ENCODE results near the gene CNDP2.

Gene CNDP2

GRCh38 chr18:74488354-74488753 is 7.8 kb upstream of the CNDP2 start:
- DNase-seq (ENCODE audit: low read depth, low spot score) = no peak
- H3K4me1 ChIP-seq (ENCODE audit: control insufficient read depth, insufficient read depth, low read length) = no peaks in the 10 kb centered on the region
- H3K9me3 ChIP-seq (ENCODE audit: control insufficient read depth, insufficient read depth, low read length) = no peaks in the 10 kb centered on the region
- no peak overlapping the region for H3K4me3 ChIP-seq (ENCODE audit: low read length)
- no peaks in the 10 kb centered on the region for H3K36me3 ChIP-seq (ENCODE audit: control insufficient read depth, insufficient read depth, low read length)
- no peak overlapping the region for H3K27ac ChIP-seq (ENCODE audit: low read length)
- no peaks in the 10 kb centered on the region for H3K27me3 ChIP-seq (ENCODE audit: control insufficient read depth, insufficient read depth, low read length)
- WGBS (ENCODE audit: insufficient coverage, insufficient read length) = no CpG with 5 or more reads among the region's 8 CpGs

- WGBS (ENCODE audit: insufficient coverage, insufficient read length) = no CpG with 5 or more reads among the region's 8 CpGs
- Histone ChIP-seq H3K27ac (ENCODE audit: low read length) (no peak overlapping the region), H3K9me3 (ENCODE audit: control insufficient read depth, insufficient read depth, low read length) (no peaks in the 10 kb centered on the region), H3K27me3 (ENCODE audit: control insufficient read depth, insufficient read depth, low read length) (no peaks in the 10 kb centered on the region), H3K4me3 (ENCODE audit: low read length) (no peak overlapping the region), H3K36me3 (ENCODE audit: control insufficient read depth, insufficient read depth, low read length) (no peaks in the 10 kb centered on the region), H3K4me1 (ENCODE audit: control insufficient read depth, insufficient read depth, low read length) (no peaks in the 10 kb centered on the region)
- no peak for DNase-seq (ENCODE audit: low read depth, low spot score)
These were observed 7.3 kb upstream of the CNDP2 start for GRCh38 chr18:74488864-74489263.

DNA sequence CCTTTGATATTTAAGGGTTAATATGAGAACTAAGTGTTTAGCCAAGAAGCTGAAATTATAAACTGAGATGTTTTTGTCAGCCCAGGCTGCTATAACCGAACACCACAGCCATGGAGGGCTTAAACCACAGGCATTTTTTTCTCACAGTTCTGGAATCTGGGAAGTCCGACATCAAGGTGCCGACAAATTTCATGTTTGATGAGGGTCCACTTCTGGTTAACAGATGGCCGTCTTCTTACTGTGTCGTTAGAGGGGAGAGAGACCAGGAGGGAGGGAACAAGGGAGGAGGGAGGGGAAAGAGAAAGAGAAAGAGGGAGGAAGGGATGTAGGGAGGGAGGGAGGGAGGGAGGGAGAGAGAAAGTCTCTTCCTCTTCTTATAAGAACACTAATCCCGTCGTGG is 6.5 kb upstream of the CNDP2 start:
- no peak for DNase-seq (ENCODE audit: low read depth, low spot score)
- H3K4me1 ChIP-seq (ENCODE audit: control insufficient read depth, insufficient read depth, low read length) = no peaks in the 10 kb centered on the region
- no peaks in the 10 kb centered on the region for H3K36me3 ChIP-seq (ENCODE audit: control insufficient read depth, insufficient read depth, low read length)
- H3K27me3 ChIP-seq (ENCODE audit: control insufficient read depth, insufficient read depth, low read length) = no peaks in the 10 kb centered on the region
- no peaks in the 10 kb centered on the region for H3K9me3 ChIP-seq (ENCODE audit: control insufficient read depth, insufficient read depth, low read length)
- no CpG with 5 or more reads among the region's 7 CpGs for WGBS (ENCODE audit: insufficient coverage, insufficient read length)
- H3K4me3 ChIP-seq (ENCODE audit: low read length) = no peak overlapping the region
- H3K27ac ChIP-seq (ENCODE audit: low read length) = no peak overlapping the region

- Histone ChIP-seq H3K36me3 (ENCODE audit: control insufficient read depth, insufficient read depth, low read length) (no peaks in the 10 kb centered on the region), H3K27ac (ENCODE audit: low read length) (no peak overlapping the region), H3K4me3 (ENCODE audit: low read length) (no peak overlapping the region), H3K4me1 (ENCODE audit: control insufficient read depth, insufficient read depth, low read length) (no peaks in the 10 kb centered on the region), H3K27me3 (ENCODE audit: control insufficient read depth, insufficient read depth, low read length) (no peaks in the 10 kb centered on the region), H3K9me3 (ENCODE audit: control insufficient read depth, insufficient read depth, low read length) (no peaks in the 10 kb centered on the region)
- WGBS (ENCODE audit: insufficient coverage, insufficient read length) = no CpG with 5 or more reads among the region's 3 CpGs
- no peak for DNase-seq (ENCODE audit: low read depth, low spot score)
These were observed 3.9 kb upstream of the CNDP2 start for GRCh38 chr18:74492259-74492658.

GRCh38 chr18:74493689-74494088 is 2.5 kb upstream of the CNDP2 start:
- no peak overlapping the region for H3K27ac ChIP-seq (ENCODE audit: low read length)
- no peak for DNase-seq (ENCODE audit: low read depth, low spot score)
- no peaks in the 10 kb centered on the region for H3K9me3 ChIP-seq (ENCODE audit: control insufficient read depth, insufficient read depth, low read length)
- H3K4me1 ChIP-seq (ENCODE audit: control insufficient read depth, insufficient read depth, low read length) = no peaks in the 10 kb centered on the region
- WGBS (ENCODE audit: insufficient coverage, insufficient read length) = no CpG with 5 or more reads among the region's 1 CpG
- no peaks in the 10 kb centered on the region for H3K36me3 ChIP-seq (ENCODE audit: control insufficient read depth, insufficient read depth, low read length)
- no peak overlapping the region for H3K4me3 ChIP-seq (ENCODE audit: low read length)
- no peaks in the 10 kb centered on the region for H3K27me3 ChIP-seq (ENCODE audit: control insufficient read depth, insufficient read depth, low read length)

GRCh38 chr18:74494514-74494913 is 1.6 kb upstream of the CNDP2 start:
- no CpG with 5 or more reads among the region's 1 CpG for WGBS (ENCODE audit: insufficient coverage, insufficient read length)

DNA sequence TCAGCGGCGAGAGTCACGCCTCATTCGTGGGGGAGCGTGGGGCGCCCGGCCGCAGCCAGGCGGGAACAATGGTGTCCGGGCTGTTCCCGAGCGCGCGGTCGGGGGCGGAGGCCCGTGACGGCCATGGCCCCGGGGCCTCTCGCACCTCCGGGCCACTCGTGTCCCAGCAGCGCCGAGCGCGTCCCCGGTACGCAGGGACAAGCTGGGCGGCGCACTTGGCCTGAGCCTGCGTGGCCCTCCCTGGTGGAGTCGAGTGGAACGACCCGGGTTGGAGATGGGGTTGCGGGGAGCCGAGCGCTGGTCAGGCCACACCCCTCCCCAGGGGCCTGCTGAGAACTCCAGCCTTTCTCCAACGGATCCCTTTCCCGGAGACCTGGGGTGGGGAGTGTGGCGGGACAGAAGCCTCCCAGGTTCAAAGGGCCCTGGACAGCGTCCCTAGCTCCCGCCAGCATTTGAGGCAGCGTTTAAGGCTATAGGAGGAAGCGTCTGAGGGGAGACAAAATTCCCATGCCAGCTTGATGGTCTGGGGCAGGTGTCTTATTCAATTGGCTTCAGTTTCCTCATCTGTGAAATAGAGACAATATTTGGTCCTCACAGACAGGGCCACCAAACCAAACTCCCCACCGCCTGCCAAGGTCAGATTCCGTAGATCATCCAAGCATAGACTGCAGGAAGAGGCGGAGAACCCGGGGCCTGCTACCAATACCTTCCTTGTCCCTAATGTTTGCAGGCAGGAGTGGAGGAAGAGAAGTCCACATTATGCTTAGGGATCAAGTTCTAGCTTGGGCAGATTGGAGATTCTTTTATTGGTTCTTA is 553 bp downstream of the CNDP2 start:
- peak overlapping the region; percentile 96 for H3K4me3 ChIP-seq (ENCODE audit: low read length)
- H3K36me3 ChIP-seq (ENCODE audit: control insufficient read depth, insufficient read depth, low read length) = peaks cover 4% of the 10 kb centered on the region; the same call in 1 of the 2 replicates
- no peaks in the 10 kb centered on the region for H3K27me3 ChIP-seq (ENCODE audit: control insufficient read depth, insufficient read depth, low read length)
- no peaks in the 10 kb centered on the region for H3K9me3 ChIP-seq (ENCODE audit: control insufficient read depth, insufficient read depth, low read length)
- no CpG with 5 or more reads among the region's 48 CpGs for WGBS (ENCODE audit: insufficient coverage, insufficient read length)
- H3K27ac ChIP-seq (ENCODE audit: low read length) = no peak overlapping the region
- H3K4me1 ChIP-seq (ENCODE audit: control insufficient read depth, insufficient read depth, low read length) = no peaks in the 10 kb centered on the region; the same call in 1 of the 2 replicates
- no peak for DNase-seq (ENCODE audit: low read depth, low spot score)

More at GRCh38 chr18:74494514-74494913, 1.6 kb upstream of the CNDP2 start:
- no peaks in the 10 kb centered on the region for H3K9me3 ChIP-seq (ENCODE audit: control insufficient read depth, insufficient read depth, low read length)
- H3K36me3 ChIP-seq (ENCODE audit: control insufficient read depth, insufficient read depth, low read length) = no peaks in the 10 kb centered on the region
- no peaks in the 10 kb centered on the region for H3K27me3 ChIP-seq (ENCODE audit: control insufficient read depth, insufficient read depth, low read length)
- H3K4me3 ChIP-seq (ENCODE audit: low read length) = no peak overlapping the region
- DNase-seq (ENCODE audit: low read depth, low spot score) = no peak
- no peak overlapping the region for H3K27ac ChIP-seq (ENCODE audit: low read length)
- no peaks in the 10 kb centered on the region; the same call in 1 of the 2 replicates for H3K4me1 ChIP-seq (ENCODE audit: control insufficient read depth, insufficient read depth, low read length)

DNA sequence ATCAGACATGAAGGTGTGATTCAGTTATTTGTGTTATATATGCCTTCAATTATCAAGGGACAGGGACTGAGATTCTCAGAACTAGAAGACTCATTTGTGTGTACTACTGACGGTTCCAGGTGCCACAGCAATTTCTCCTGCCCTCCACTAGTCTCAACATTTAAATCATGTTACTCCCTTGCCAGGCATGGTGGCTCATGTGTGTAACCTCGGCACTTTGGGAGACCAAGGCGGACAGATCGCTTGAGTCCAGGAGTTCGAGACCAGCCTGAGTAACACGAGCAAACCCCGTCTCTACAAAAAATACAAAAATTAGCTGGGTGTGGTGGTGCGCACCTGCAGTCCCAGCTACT is 1.1 kb downstream of the CNDP2 start:
- WGBS (ENCODE audit: insufficient coverage, insufficient read length) = no CpG with 5 or more reads among the region's 8 CpGs
- peaks cover 4% of the 10 kb centered on the region; the same call in 1 of the 2 replicates for H3K36me3 ChIP-seq (ENCODE audit: control insufficient read depth, insufficient read depth, low read length)
- DNase-seq (ENCODE audit: low read depth, low spot score) = no peak
- H3K9me3 ChIP-seq (ENCODE audit: control insufficient read depth, insufficient read depth, low read length) = no peaks in the 10 kb centered on the region
- H3K4me1 ChIP-seq (ENCODE audit: control insufficient read depth, insufficient read depth, low read length) = no peaks in the 10 kb centered on the region; the same call in 1 of the 2 replicates
- no peak overlapping the region for H3K27ac ChIP-seq (ENCODE audit: low read length)
- H3K27me3 ChIP-seq (ENCODE audit: control insufficient read depth, insufficient read depth, low read length) = no peaks in the 10 kb centered on the region
- peak overlapping the region; percentile 96; the same call in 1 of the 2 replicates for H3K4me3 ChIP-seq (ENCODE audit: low read length)

DNA sequence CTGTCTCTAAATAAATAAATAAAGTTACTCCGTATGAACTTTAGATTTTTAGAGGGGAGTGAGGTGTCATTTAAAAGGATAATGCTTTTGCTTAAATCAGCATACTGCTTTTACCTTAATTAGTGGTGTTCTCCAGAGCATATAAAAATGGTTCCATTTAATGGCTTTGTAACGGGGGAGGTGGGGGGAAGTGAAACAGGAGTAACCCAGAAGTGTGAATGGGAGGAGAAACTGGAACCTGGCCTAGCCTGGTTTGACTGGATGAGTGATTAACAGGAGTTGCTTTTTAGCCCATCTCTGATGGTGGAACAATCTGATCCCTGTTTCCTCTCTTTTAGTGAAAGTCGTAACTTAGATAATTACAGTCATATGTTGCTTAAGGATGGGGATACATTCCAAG is 1.6 kb downstream of the CNDP2 start:
- no peaks in the 10 kb centered on the region for H3K27me3 ChIP-seq (ENCODE audit: control insufficient read depth, insufficient read depth, low read length)
- WGBS (ENCODE audit: insufficient coverage, insufficient read length) = no CpG with 5 or more reads among the region's 3 CpGs
- DNase-seq (ENCODE audit: low read depth, low spot score) = no peak
- H3K4me1 ChIP-seq (ENCODE audit: control insufficient read depth, insufficient read depth, low read length) = no peaks in the 10 kb centered on the region; the same call in 1 of the 2 replicates
- H3K36me3 ChIP-seq (ENCODE audit: control insufficient read depth, insufficient read depth, low read length) = peaks cover 4% of the 10 kb centered on the region; the same call in 1 of the 2 replicates
- no peaks in the 10 kb centered on the region for H3K9me3 ChIP-seq (ENCODE audit: control insufficient read depth, insufficient read depth, low read length)
- H3K4me3 ChIP-seq (ENCODE audit: low read length) = no peak overlapping the region
- H3K27ac ChIP-seq (ENCODE audit: low read length) = no peak overlapping the region

DNA sequence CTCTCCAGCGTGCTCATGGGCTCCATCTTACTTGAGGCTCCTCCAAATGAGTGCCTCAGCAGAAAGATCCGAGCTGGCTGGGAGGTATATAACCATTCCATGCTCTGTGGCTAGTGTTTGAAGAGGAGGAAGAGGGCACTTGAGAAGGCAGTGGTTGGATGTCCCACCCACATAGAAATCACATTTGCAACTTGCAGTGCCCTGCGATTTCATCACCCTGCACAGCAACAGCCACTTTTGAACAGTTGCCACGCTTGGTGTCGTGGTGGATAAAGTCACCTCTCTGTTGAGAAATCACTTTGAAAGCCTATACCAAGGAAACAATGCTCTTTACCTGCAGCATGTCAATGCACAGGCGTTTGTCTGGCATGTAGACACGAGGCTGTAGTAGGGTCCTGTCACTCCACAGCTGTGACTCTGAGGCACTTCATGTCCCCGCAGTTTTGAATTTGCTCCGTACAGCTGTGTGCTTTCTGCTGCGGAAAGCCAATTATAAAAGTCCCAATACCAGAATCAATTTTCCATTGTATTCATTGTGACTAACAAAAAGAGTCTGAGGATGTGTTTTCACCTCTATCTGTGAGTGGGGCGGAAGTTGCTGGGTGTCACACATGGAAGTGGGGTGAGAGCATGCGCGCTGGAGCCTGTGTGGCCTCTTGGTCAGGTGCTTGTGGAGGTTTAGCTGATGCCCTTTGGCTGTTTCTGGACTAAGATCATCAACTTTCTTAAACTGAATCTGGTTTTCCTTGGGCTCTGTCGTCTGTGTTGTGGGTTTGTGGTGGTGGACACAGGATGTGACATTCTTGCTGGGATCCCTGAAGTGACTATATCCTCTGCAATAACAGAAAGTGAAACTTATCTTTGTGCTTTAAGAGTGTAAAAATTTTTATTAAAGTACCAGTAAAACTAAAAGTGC is 2.8 kb downstream of the CNDP2 start:
- Histone ChIP-seq H3K9me3 (ENCODE audit: control insufficient read depth, insufficient read depth, low read length) (no peaks in the 10 kb centered on the region), H3K27ac (ENCODE audit: low read length) (no peak overlapping the region), H3K4me3 (ENCODE audit: low read length) (no peak overlapping the region), H3K36me3 (ENCODE audit: control insufficient read depth, insufficient read depth, low read length) (peaks cover 7% of the 10 kb centered on the region; the same call in 1 of the 2 replicates), H3K4me1 (ENCODE audit: control insufficient read depth, insufficient read depth, low read length) (no peaks in the 10 kb centered on the region; the same call in 1 of the 2 replicates), H3K27me3 (ENCODE audit: control insufficient read depth, insufficient read depth, low read length) (no peaks in the 10 kb centered on the region)
- no CpG with 5 or more reads among the region's 14 CpGs for WGBS (ENCODE audit: insufficient coverage, insufficient read length)
- DNase-seq (ENCODE audit: low read depth, low spot score) = no peak
